Activated naive CD4-positive, alpha-beta T cell treated with anti-CD3 and anti-CD28 coated beads for 36 hours (primary cell): Measurements from ENCODE around the gene CST6. TPM values are rescaled to one million over a fixed set of nuclear protein-coding genes. Genes with fewer than 3 reads are reported as not detected.
A peak's percentile ranks its signal among the peaks of the same experiment; 100 is the strongest.

Experiments used
- CTCF ChIA-PET: fragments of 350-600 bp; sonication (Branson Sonifier 250); formaldehyde crosslinking; loops from one replicate; lab custom pipeline; 2021; ENCODE audit warnings: antibody characterized with exemption; lab: Charles Lee
- DNase-seq: peaks from one replicate; pipeline ENCODE4 v3.0.0-alpha.2; 2020
- H3K27ac Mint-ChIP-seq: one replicate; pipeline ENCODE4 v1.8.0; 2021; ENCODE audit warnings: mild to moderate bottlenecking, mixed read lengths
- H3K27me3 Mint-ChIP-seq: one replicate; pipeline ENCODE4 v1.8.0; 2021; ENCODE audit warnings: low read depth, mixed read lengths
- H3K36me3 Mint-ChIP-seq: one replicate; pipeline ENCODE4 v1.8.0; 2021; ENCODE audit warnings: low read depth, mixed read lengths
- H3K4me1 Mint-ChIP-seq: one replicate; pipeline ENCODE4 v1.8.0; 2021; ENCODE audit warnings: low read depth, mixed read lengths
- H3K4me3 Mint-ChIP-seq: one replicate; pipeline ENCODE4 v1.8.0; 2021; ENCODE audit warnings: mild to moderate bottlenecking, moderate library complexity, mixed read lengths
- H3K9me3 Mint-ChIP-seq: one replicate; pipeline ENCODE4 v1.8.0; 2021; ENCODE audit warnings: mixed read lengths
- intact Hi-C: fragments of 100-400 bp; cut with micrococcal nuclease; formaldehyde crosslinking; loops from one replicate; pipeline ENCODE4 v1.15.1; 2023
- total RNA-seq, 2 experiments: library from RNA; stranded (reverse); gene quantifications; one replicate each; pipeline ENCODE4 v1.2.3, GENCODE V29; 2021

The CST6 gene
- total RNA-seq, 2 experiments from 2014 or later, result not detected

DNA sequence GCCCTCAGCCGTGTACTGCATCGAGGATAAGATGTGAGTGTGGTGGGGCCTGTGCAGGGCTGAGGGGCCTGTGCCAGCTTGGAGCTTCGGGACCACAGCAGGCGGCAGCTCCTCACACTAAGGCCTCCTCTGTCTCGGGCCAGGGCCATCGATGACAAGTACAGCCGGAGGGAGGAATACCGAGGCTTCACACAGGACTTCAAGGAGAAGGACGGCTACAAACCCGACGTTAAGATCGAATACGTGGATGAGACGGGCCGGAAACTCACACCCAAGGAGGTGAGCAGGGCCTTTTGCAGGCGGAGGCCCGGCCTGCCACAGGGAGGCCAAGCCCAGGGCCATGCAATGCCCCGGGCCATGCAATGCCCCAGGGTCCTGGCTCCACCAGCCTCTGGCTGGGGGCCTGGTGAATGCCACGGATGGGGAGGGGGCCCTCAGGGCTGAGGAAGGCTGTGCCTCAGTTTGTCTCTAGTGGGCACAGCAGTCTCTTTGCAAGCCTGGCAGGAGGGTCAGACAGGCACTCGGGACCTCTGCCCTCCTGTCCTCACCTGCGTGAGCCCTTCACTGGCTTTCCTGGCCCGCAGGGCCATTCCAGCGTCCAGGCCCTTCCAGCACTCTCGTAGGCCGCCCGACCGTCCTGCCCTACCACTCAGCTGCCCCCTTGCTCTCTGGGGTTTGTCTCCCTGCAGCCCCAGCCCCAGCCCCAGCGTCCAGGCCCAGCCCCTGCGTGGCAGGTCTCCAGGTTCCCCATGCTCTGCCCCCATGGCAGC is 34.0 kb upstream of the CST6 start:
- Mint-ChIP-seq H3K9me3 (no peaks in the 10 kb centered on the region), H3K4me3 (no peak overlapping the region), H3K27ac (no peak overlapping the region), H3K36me3 (peaks cover 25% of the 10 kb centered on the region), H3K4me1 (no peaks in the 10 kb centered on the region), H3K27me3 (no peaks in the 10 kb centered on the region)
- intact Hi-C loops, result no loop called here
- CTCF ChIA-PET, result no interaction called here
- DNase-seq, result no peak

DNA sequence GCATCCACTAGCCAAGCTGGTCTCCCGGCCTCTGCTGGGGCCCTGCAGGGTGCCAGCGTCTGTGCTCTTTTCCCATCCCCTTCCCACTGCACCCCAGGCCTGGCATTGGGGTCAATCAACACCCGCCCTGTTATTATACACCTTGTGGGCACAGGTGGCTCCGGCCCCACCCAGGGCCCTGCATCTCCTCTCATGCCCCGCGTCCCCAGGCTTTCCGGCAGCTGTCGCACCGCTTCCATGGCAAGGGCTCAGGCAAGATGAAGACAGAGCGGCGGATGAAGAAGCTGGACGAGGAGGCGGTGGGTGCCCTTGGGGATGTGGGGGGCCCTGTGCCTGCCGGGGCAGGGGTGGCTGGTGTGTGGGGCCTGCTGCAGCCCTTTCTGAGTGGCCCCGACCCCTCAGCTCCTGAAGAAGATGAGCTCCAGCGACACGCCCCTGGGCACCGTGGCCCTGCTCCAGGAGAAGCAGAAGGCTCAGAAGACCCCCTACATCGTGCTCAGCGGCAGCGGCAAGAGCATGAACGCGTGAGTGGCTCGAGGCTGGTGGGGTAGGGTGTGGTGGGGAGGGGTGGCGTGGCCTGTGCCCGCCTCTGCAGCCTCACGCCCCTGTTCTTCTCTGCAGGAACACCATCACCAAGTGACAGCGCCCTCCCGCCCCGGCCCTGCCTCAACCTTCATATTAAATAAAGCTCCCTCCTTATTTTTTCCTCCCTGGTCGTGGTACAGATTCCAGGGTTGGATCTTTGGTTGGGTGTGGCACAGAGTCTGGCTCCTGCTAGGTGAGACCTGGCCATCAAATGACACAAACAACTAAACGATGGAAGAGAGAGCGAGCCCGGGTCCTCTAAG is 33.2 kb upstream of the CST6 start:
- DNase-seq, result no peak
- intact Hi-C loops, result no loop called here
- Mint-ChIP-seq H3K27me3 (no peaks in the 10 kb centered on the region), H3K9me3 (no peaks in the 10 kb centered on the region), H3K4me1 (no peaks in the 10 kb centered on the region), H3K36me3 (peaks cover 21% of the 10 kb centered on the region), H3K27ac (no peak overlapping the region), H3K4me3 (no peak overlapping the region)
- CTCF ChIA-PET, result no interaction called here

DNA sequence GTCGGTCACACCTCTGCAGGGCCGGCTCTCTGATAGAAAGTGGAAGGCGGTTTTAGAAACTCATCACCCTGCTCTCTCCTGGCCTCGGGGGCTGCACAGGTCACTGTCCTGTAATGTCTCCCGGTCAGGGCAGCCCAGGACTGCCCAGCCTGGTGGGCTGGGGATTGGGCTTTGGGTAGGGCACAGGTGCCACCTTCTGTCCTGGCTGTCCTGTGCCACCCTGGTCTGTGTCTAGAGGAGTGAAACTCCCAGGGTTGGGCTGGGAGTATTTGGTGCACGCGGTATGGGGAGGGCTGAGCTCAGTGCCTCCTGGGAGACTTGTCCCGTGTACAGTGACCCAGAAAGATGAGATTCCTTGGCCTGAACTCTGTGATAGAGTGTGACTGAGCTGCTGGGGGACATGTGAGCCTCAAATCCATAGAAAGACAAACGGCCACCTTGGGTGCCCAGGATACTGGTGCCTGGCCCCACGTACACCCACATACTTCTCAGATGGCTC is 32.5 kb upstream of the CST6 start:
- intact Hi-C loops, result no loop called here
- Mint-ChIP-seq H3K4me3 (no peak overlapping the region), H3K27ac (no peak overlapping the region), H3K9me3 (no peaks in the 10 kb centered on the region), H3K27me3 (no peaks in the 10 kb centered on the region), H3K4me1 (no peaks in the 10 kb centered on the region), H3K36me3 (peaks cover 19% of the 10 kb centered on the region)
- no peak for DNase-seq
- CTCF ChIA-PET, result no interaction called here

DNA sequence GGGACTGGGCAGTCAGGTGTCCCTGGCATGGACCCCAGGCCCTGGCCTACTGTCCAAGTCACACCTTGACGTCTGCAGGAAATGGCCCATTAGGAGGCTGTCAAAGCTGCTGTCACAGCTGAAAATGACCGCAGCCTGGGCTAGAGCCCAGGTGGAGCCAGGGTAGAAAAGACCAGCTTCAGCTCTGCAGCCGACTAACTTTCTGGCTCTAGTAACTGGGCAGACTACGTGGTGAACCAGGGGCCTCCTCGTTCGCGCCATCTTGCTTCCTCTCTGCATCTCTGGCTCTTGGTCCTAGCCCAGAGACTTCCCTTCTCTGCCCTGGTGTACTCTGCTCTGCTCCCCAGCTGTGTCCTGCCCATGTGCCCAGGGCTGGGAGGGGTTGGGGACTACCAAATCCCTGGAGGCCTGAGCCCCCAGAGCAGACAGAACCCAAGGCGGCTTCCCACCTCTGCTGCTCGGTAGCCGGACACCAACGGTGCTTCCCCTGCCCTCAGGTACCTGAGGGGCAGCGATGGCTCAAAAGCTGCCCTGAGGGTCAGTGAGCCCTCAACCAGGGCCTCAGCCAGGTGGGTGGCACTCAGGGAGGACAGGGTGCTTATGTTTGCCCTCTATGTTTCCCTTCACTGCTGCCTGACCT is 30.6 kb upstream of the CST6 start:
- H3K27ac Mint-ChIP-seq, result no peak overlapping the region
- H3K9me3 Mint-ChIP-seq, result no peaks in the 10 kb centered on the region
- no peak overlapping the region for H3K4me3 Mint-ChIP-seq
- CTCF ChIA-PET, result no interaction called here
- intact Hi-C loops, result no loop called here
- H3K4me1 Mint-ChIP-seq, result no peaks in the 10 kb centered on the region
- H3K27me3 Mint-ChIP-seq, result no peaks in the 10 kb centered on the region
- no peak for DNase-seq
- peaks cover 13% of the 10 kb centered on the region for H3K36me3 Mint-ChIP-seq

GRCh38 chr11:65981972-65982823 is 29.6 kb upstream of the CST6 start:
- DNase-seq, result no peak
- H3K9me3 Mint-ChIP-seq, result no peaks in the 10 kb centered on the region
- H3K36me3 Mint-ChIP-seq, result peaks cover 8% of the 10 kb centered on the region
- H3K27me3 Mint-ChIP-seq, result no peaks in the 10 kb centered on the region
- H3K4me3 Mint-ChIP-seq, result no peak overlapping the region
- H3K27ac Mint-ChIP-seq, result no peak overlapping the region
- CTCF ChIA-PET, result interaction anchor here (0.6 to 1.0 kb wide), 2 partner anchors 18 to 97 kb away, joined by 3 to 4 read pairs; no protein-coding TSS in a partner anchor
- intact Hi-C loops, result no loop called here
- H3K4me1 Mint-ChIP-seq, result no peaks in the 10 kb centered on the region

DNA sequence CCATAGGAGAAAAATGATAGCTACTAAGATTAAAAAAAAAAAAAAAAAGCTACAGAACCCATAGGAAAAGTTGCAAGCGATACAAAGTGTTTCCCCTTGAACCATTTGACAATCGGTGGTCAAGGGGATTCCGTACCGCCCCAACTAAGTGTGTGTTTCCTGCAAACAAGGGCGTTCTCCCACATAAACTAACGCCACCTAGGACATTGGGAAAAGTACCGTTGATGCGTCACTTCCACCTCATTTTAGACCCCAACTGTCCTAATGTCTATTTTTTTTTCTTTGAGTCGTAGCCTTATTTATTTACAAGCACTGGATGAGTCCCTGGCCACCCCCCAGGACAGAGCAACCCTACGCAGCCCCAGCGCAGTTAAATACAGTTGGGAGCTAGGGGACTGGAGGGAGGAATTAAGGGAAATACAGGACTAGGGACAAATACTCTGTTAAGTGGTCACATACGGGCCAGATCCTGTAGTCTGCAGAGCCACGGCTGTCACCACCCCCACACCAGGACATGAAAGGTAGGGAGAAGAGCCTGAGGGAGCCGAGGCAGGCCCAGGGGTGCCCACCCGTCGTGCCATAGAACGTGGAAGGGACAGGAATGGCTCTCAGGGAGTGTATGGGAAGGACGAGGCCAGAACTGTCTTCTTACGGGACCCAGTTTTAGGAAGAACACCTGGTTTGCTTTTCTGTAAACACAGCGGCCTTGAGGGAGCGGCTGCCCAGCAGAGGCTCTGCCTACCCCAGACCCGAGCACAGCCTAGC is 28.8 kb upstream of the CST6 start:
- DNase-seq, result no peak
- Mint-ChIP-seq H3K9me3 (no peaks in the 10 kb centered on the region), H3K36me3 (peaks cover 6% of the 10 kb centered on the region), H3K4me3 (no peak overlapping the region), H3K27ac (no peak overlapping the region), H3K27me3 (no peaks in the 10 kb centered on the region), H3K4me1 (no peaks in the 10 kb centered on the region)
- intact Hi-C loops, result no loop called here
- CTCF ChIA-PET, result interaction anchor here (0.6 to 1.0 kb wide), 2 partner anchors 17 to 98 kb away, joined by 3 to 4 read pairs; no protein-coding TSS in a partner anchor

DNA sequence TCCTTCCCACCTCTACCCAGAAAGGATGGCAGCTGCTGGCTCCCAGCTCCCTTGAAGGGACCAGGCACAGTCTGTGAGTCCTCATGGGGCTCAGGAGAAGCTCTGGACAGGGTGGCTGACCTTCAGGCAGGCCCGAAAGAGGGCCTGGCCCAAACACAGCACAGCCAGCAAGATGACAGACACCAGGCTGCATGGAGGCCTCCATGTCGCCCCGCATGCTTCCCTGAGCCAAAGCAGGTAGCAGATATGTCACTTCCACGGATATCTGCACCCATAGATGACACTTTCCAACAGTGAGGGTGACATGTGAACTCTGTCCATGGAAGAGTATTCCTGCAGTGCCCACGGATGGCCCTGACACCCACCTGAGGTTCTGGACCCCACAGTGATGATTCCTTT is 28.2 kb upstream of the CST6 start:
- no peak overlapping the region for H3K4me3 Mint-ChIP-seq
- H3K9me3 Mint-ChIP-seq, result no peaks in the 10 kb centered on the region
- H3K27ac Mint-ChIP-seq, result no peak overlapping the region
- CTCF ChIA-PET, result interaction anchor here (1.0 kb wide), 1 partner anchor 99 kb away, joined by 4 read pairs; no protein-coding TSS in a partner anchor
- intact Hi-C loops, result no loop called here
- H3K36me3 Mint-ChIP-seq, result peaks cover 4% of the 10 kb centered on the region
- no peaks in the 10 kb centered on the region for H3K27me3 Mint-ChIP-seq
- no peak for DNase-seq
- H3K4me1 Mint-ChIP-seq, result no peaks in the 10 kb centered on the region

DNA sequence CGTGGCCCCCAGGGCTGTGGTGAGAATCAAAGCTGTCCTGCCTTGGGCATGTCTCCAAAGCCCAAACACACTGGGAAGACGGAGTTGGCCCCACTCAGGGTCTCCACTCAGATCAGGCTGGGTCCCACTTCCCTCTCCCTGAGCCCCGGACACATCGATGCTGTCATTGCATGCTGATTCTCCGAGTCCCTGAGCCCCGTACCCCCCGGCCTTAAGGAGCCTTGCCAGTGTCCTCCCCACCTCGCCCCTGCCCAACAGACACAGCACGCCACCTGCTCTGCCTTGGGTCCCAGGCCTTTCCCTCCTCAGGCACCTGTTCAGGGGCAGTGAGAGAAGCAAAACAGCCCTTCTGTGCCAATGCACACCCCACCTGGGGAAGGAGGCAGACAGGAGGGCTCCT is 24.5 kb upstream of the CST6 start:
- no peaks in the 10 kb centered on the region for H3K27me3 Mint-ChIP-seq
- H3K4me3 Mint-ChIP-seq, result no peak overlapping the region
- intact Hi-C loops, result no loop called here
- H3K27ac Mint-ChIP-seq, result no peak overlapping the region
- no peaks in the 10 kb centered on the region for H3K9me3 Mint-ChIP-seq
- CTCF ChIA-PET, result interaction anchor here (8.7 kb wide), 1 partner anchor 98 kb away, joined by 113 read pairs; the partner anchor contains the start of genes CCDC85B and FIBP
- peaks cover 4% of the 10 kb centered on the region for H3K4me1 Mint-ChIP-seq
- no peak for DNase-seq
- H3K36me3 Mint-ChIP-seq, result peaks cover 8% of the 10 kb centered on the region

GRCh38 chr11:65988791-65989592 is 22.8 kb upstream of the CST6 start:
- intact Hi-C loops, result loop anchor here (1.0 to 2.0 kb wide), 10 partner anchors 28 to 278 kb away; partner anchors contain the start of genes AP5B1, C11orf68, CFL1 and DRAP1
- Mint-ChIP-seq H3K4me1 (peaks cover 4% of the 10 kb centered on the region), H3K36me3 (peaks cover 8% of the 10 kb centered on the region), H3K4me3 (no peak overlapping the region), H3K27ac (peak overlapping the region; percentile 70), H3K9me3 (no peaks in the 10 kb centered on the region), H3K27me3 (no peaks in the 10 kb centered on the region)
- CTCF ChIA-PET, result interaction anchor here (0.6 to 8.7 kb wide), 21 partner anchors 10 to 311 kb away, joined by 3 to 113 read pairs (median 4); partner anchors contain the start of genes BANF1, CCDC85B, FIBP and SF3B2
- peak; percentile 98 for DNase-seq

DNA sequence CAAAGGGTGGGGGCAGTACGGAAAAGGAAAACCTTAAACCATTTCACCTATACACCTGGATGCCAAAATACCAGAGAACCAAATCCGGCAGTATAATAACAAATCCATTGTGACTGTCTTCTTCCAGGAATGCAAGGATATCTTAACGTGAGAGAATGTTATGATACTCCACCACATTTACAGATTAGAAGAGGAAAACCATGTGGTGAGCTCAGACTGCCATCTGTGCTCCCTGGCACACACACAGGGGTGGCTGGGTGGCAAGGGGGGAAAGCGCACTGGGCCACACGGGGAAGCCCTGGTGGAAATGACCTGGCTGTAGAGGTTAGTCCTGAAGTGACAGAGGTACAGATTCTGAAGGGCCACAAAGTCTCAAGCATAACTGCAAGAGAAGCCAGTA is 19.8 kb upstream of the CST6 start:
- CTCF ChIA-PET, result interaction anchor here (0.8 to 8.7 kb wide), 2 partner anchors 103 to 143 kb away, joined by 3 to 113 read pairs; partner anchors contain the start of genes CCDC85B and FIBP
- intact Hi-C loops, result no loop called here
- Mint-ChIP-seq H3K9me3 (no peaks in the 10 kb centered on the region), H3K27me3 (no peaks in the 10 kb centered on the region), H3K4me3 (no peak overlapping the region), H3K27ac (no peak overlapping the region), H3K36me3 (peaks cover 11% of the 10 kb centered on the region), H3K4me1 (peaks cover 6% of the 10 kb centered on the region)
- no peak for DNase-seq
